Measurements from ENCODE around the gene EVC2.

Gene EVC2

DNA sequence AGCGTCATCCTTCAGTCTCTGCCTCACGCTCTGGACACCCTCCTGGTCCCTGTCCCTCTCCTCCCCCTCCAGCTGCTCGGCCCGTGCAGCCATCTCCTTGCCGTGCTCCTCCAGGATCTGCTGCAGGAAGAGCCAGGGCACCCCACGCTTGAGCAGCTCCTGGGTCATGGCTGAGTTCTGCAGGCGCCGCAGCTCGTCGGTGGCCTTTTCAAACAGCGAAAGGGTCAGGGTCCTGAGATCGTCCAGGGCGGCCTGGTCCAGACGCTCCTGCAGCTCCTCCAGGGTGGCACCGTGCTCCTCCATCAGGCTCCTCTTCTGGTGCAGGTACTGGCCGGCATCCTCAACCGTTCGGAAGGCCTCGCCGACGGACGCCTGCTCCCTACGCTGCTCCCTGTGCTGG, 85.8 kb downstream of the EVC2 start:
- TF ChIP-seq BACH2 (CRISPR knock-in tag; IDR thresholded peaks at IDR 0.05; ENCODE audit: borderline replicate concordance): no peak
- TF ChIP-seq PPARA (CRISPR knock-in tag; IDR thresholded peaks at IDR 0.05; ENCODE audit: borderline replicate concordance): no peak
- TF ChIP-seq, protein P1, sequence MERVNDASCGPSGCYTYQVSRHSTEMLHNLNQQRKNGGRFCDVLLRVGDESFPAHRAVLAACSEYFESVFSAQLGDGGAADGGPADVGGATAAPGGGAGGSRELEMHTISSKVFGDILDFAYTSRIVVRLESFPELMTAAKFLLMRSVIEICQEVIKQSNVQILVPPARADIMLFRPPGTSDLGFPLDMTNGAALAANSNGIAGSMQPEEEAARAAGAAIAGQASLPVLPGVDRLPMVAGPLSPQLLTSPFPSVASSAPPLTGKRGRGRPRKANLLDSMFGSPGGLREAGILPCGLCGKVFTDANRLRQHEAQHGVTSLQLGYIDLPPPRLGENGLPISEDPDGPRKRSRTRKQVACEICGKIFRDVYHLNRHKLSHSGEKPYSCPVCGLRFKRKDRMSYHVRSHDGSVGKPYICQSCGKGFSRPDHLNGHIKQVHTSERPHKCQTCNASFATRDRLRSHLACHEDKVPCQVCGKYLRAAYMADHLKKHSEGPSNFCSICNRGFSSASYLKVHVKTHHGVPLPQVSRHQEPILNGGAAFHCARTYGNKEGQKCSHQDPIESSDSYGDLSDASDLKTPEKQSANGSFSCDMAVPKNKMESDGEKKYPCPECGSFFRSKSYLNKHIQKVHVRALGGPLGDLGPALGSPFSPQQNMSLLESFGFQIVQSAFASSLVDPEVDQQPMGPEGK (CRISPR knock-in tag; IDR thresholded peaks at IDR 0.05; ENCODE audit: borderline replicate concordance): no peak
- no peak for TF ChIP-seq ZFP30 (CRISPR knock-in tag; IDR thresholded peaks at IDR 0.05)
- no peak for TF ChIP-seq ZNF565 (CRISPR knock-in tag; conservative IDR thresholded peaks at IDR 0.05; ENCODE audit: low read depth)
- ATAC-seq: no peak

DNA sequence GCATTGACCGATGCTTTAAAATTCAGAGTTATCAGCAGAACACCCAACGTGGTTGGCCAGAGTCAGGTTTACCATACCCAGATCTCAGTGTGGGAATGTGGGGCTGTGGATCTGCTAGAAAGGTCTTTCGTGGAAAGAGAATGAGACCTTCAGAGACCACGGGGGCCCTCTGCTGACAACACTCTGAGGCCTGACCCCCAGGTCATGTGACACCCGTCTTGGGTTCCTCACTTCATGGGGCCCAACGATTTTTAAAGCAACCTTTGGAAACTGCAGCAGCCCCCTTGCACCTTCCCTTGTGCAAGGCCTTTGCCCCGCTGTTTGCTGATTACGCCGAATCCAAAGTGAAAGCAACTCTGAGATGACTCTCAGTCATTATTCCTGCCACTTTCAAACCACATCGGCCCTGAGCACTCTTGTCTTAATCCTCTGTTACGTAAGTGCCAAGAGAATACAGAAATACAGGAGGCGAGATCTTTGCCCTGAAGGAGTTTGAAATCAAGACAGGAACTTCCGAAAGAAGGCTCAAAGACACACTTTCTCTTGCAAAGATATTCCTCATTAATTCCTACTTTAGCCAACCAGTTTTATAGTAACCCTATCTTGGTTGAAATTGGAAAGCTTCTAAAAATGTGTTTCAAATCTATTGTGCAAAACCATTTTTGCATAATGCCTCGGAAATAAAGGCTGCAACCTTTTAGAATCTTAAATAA, 88.3 kb downstream of the EVC2 start:
- TF ChIP-seq ARNTL (CRISPR knock-in tag; IDR thresholded peaks at IDR 0.05; ENCODE audit: borderline replicate concordance, low read depth): no peak
- TF ChIP-seq, protein P1 (CRISPR knock-in tag; IDR thresholded peaks at IDR 0.05; ENCODE audit: borderline replicate concordance): no peak
- TF ChIP-seq OSR1 (CRISPR knock-in tag; IDR thresholded peaks at IDR 0.05): no peak
- TF ChIP-seq TOX (CRISPR knock-in tag; IDR thresholded peaks at IDR 0.05; ENCODE audit: borderline replicate concordance): no peak
- TF ChIP-seq, protein P2, sequence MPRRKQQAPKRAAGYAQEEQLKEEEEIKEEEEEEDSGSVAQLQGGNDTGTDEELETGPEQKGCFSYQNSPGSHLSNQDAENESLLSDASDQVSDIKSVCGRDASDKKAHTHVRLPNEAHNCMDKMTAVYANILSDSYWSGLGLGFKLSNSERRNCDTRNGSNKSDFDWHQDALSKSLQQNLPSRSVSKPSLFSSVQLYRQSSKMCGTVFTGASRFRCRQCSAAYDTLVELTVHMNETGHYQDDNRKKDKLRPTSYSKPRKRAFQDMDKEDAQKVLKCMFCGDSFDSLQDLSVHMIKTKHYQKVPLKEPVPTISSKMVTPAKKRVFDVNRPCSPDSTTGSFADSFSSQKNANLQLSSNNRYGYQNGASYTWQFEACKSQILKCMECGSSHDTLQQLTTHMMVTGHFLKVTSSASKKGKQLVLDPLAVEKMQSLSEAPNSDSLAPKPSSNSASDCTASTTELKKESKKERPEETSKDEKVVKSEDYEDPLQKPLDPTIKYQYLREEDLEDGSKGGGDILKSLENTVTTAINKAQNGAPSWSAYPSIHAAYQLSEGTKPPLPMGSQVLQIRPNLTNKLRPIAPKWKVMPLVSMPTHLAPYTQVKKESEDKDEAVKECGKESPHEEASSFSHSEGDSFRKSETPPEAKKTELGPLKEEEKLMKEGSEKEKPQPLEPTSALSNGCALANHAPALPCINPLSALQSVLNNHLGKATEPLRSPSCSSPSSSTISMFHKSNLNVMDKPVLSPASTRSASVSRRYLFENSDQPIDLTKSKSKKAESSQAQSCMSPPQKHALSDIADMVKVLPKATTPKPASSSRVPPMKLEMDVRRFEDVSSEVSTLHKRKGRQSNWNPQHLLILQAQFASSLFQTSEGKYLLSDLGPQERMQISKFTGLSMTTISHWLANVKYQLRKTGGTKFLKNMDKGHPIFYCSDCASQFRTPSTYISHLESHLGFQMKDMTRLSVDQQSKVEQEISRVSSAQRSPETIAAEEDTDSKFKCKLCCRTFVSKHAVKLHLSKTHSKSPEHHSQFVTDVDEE (CRISPR knock-in tag; IDR thresholded peaks at IDR 0.05): no peak
- TF ChIP-seq, protein P3, sequence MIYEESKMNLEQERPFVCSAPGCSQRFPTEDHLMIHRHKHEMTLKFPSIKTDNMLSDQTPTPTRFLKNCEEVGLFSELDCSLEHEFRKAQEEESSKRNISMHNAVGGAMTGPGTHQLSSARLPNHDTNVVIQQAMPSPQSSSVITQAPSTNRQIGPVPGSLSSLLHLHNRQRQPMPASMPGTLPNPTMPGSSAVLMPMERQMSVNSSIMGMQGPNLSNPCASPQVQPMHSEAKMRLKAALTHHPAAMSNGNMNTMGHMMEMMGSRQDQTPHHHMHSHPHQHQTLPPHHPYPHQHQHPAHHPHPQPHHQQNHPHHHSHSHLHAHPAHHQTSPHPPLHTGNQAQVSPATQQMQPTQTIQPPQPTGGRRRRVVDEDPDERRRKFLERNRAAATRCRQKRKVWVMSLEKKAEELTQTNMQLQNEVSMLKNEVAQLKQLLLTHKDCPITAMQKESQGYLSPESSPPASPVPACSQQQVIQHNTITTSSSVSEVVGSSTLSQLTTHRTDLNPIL (CRISPR knock-in tag; IDR thresholded peaks at IDR 0.05; ENCODE audit: low read depth): no peak
- TF ChIP-seq GLIS3 (CRISPR knock-in tag; IDR thresholded peaks at IDR 0.05): no peak
- TF ChIP-seq, protein P4, sequence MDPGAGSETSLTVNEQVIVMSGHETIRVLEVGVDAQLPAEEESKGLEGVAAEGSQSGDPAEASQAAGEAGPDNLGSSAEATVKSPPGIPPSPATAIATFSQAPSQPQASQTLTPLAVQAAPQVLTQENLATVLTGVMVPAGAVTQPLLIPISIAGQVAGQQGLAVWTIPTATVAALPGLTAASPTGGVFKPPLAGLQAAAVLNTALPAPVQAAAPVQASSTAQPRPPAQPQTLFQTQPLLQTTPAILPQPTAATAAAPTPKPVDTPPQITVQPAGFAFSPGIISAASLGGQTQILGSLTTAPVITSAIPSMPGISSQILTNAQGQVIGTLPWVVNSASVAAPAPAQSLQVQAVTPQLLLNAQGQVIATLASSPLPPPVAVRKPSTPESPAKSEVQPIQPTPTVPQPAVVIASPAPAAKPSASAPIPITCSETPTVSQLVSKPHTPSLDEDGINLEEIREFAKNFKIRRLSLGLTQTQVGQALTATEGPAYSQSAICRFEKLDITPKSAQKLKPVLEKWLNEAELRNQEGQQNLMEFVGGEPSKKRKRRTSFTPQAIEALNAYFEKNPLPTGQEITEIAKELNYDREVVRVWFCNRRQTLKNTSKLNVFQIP (CRISPR knock-in tag; IDR thresholded peaks at IDR 0.05; ENCODE audit: borderline replicate concordance, low read depth): no peak
- no peak for TF ChIP-seq SNAI2 (CRISPR knock-in tag; IDR thresholded peaks at IDR 0.05)
- no peak for ATAC-seq

DNA sequence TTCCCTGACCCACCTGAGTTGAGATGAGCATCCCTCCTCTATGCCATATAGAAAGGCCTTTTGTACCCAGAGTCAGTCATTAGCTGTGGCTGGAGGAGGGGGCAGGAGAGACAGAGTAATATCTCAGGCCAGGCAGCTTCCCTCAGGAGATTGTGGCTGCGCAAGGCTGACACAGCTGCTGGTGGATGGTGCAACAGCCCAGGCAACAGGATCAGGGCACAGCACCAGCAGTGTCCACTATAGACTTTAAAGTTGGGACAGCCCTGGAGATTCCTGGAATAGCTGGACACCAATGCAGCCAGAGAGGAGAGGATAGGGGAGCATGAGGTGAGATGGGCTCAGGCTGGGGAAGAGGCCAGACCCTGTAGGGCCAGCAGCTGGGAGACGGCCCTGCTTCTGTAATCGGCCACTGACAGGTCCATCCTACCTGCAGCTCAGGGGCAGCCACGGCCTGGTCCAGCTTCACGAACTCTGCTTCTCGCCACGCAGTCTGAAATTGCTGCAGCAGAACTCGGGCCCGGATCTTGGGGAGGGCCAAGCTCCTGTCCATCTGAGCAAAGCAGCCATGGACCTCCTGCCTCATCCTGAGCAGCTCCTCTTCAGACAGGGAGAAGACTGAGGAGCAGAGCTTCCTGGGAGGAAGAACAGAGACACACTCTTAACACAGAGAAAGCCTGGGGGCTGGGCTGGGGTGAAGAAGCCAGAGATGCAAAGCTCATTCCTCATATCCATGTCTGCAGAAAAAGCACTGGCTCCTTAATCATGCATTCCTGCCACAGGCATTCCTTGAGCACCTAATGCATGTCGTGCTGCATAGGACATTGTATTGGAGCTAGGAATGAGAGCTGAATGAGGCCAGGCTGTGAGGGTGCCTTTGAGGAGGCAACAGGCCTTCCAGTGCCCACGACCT, 90.1 kb downstream of the EVC2 start:
- ATAC-seq: no peak
- no peak for TF ChIP-seq OSR1 (CRISPR knock-in tag; IDR thresholded peaks at IDR 0.05)

DNA sequence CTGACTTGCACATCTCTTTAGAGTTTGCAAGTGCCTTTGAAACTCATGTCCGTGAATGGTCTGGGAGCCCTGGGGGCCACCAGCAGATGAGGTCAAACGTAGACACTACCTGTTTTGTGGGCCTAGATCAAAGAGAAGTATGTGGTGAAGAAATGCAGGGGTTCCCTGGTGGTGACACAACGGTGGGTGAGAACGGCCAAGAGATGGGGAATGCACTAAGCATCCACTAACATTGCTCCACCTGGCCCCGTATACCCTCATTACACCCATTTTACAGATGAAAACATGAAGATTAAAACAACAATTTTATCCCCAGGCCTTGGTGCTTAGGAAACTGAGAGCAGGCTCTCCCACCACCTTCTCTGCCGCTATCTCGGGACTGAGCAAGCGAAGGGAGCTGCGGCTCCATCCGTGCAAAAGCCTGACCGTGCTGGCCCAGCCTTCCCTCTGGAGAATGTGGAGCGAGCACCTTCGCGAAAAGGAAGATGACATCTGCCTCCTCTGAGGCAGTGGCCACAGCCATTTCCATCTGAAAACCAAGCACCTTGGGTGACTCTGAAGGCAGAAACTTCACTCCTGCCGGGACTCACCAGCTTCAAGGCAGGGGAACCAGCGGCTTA, 91.9 kb downstream of the EVC2 start:
- TF ChIP-seq ZFP3 (CRISPR knock-in tag; IDR thresholded peaks at IDR 0.05) (no peak), ZNF565 (CRISPR knock-in tag; conservative IDR thresholded peaks at IDR 0.05; ENCODE audit: low read depth) (no peak)
- ATAC-seq: no peak

Data from SK-N-SH treated with all-trans-retinoic acid at 6 μM for 48 hours (cell line).